Common myeloid progenitor, CD34-positive (primary cell): ENCODE data around the gene TBC1D22A.

Experiments
- CTCF ChIA-PET: fragments of 350-600 bp; sonication (Branson Sonifier 250); formaldehyde crosslinking; loops from one replicate; lab custom pipeline; 2021; ENCODE audit warnings: antibody characterized with exemption; lab: Charles Lee
- POLR2A ChIA-PET: fragments of 350-600 bp; sonication (Branson Sonifier 250); formaldehyde crosslinking; loops from one replicate; lab custom pipeline; 2021; ENCODE audit warnings: antibody characterized with exemption; lab: Charles Lee
- DNase-seq, 3 donors: peaks; one replicate each; pipeline versions ENCODE4 v3.0.0 to v3.0.0-alpha.2; 2013
- H3K27ac ChIP-seq, 2 experiments: 1 replicate in 1 of 2; 2 replicates in 1 of 2; pipeline ENCODE4 v1.7.0; 2013; ENCODE audit warnings: inconsistent platforms in 2 of 2, low read length in 2 of 2, mild to moderate bottlenecking in 2 of 2, low read depth in 1 of 2, moderate library complexity in 1 of 2; ENCODE audit not compliant: severe bottlenecking in 2 of 2, insufficient read depth in 1 of 2, poor library complexity in 1 of 2
- H3K27me3 ChIP-seq, 5 experiments: replicated peaks in 2 of 5; 1 replicate in 3 of 5; 2 replicates in 2 of 5; pipeline versions ENCODE4 v1.6.1 to v1.7.0; 2013; ENCODE audit warnings: low read length in 4 of 5, mild to moderate bottlenecking in 2 of 5, moderate library complexity in 2 of 5, inconsistent platforms in 1 of 5; ENCODE audit not compliant: insufficient read depth in 5 of 5, control insufficient read depth in 4 of 5
- H3K36me3 ChIP-seq, 4 experiments: 1 replicate in 2 of 4; 2 replicates in 2 of 4; pipeline versions ENCODE4 v1.6.1 to v1.7.0; 2013; ENCODE audit warnings: low read length in 3 of 4, control low read depth in 1 of 4, mild to moderate bottlenecking in 1 of 4; ENCODE audit not compliant: control insufficient read depth in 4 of 4, insufficient read depth in 4 of 4
- H3K4me1 ChIP-seq, 4 experiments: 1 replicate in 3 of 4; 2 replicates in 1 of 4; pipeline versions ENCODE4 v1.6.1 to v1.7.1; 2013; ENCODE audit warnings: low read length in 3 of 4, mild to moderate bottlenecking in 3 of 4, control low read depth in 1 of 4, inconsistent platforms in 1 of 4, moderate library complexity in 1 of 4; ENCODE audit not compliant: control insufficient read depth in 4 of 4, insufficient read depth in 4 of 4; ENCODE audit errors: control extremely low read depth in 1 of 4
- H3K4me3 ChIP-seq, 7 experiments: 1 replicate in 4 of 7; 2 replicates in 3 of 7; pipeline versions ENCODE4 v1.5.1 to v1.7.0; 2013; ENCODE audit warnings: mild to moderate bottlenecking in 7 of 7, low read length in 6 of 7, moderate library complexity in 6 of 7, inconsistent platforms in 2 of 7, low read depth in 2 of 7, control low read depth in 1 of 7; ENCODE audit not compliant: insufficient read depth in 4 of 7, control insufficient read depth in 1 of 7; ENCODE audit errors: extremely low read depth in 1 of 7
- H3K9me3 ChIP-seq, 5 experiments: 1 replicate in 4 of 5; 2 replicates in 1 of 5; pipeline versions ENCODE4 v1.6.1 to v1.7.1; 2013; ENCODE audit warnings: low read length in 4 of 5, mild to moderate bottlenecking in 2 of 5, inconsistent platforms in 1 of 5, low read depth in 1 of 5, moderate library complexity in 1 of 5; ENCODE audit not compliant: control insufficient read depth in 4 of 5, insufficient read depth in 2 of 5; ENCODE audit errors: control extremely low read depth in 1 of 5
- WGBS: methylation state at CpG from one replicate; pipeline ENCODE4 v1.1.5; 2013; ENCODE audit not compliant: insufficient coverage; 5-methylcytosine and 5-hydroxymethylcytosine counted together

TBC1D22A gene

GRCh38 chr22:47177334-47177815 lies 414.9 kb downstream of the TBC1D22A start:
- Histone ChIP-seq H3K27ac (no peak overlapping the region), H3K4me3 (no peak overlapping the region), H3K27me3 (no peaks in the 10 kb centered on the region), H3K36me3 (peaks cover 0 to 34% (median 4%) of the 10 kb centered on the region in 4 experiments), H3K9me3 (peaks cover 0 to 19% (median 8%) of the 10 kb centered on the region in 5 experiments), H3K4me1 (no peaks in the 10 kb centered on the region)
- DNase-seq = no peak
- CTCF ChIA-PET = no interaction called here
- 98% methylated on average over 15 of the region's 16 CpGs for WGBS
- POLR2A ChIA-PET = no interaction called here

GRCh38 chr22:47178339-47178738 lies 415.9 kb downstream of the TBC1D22A start:
- POLR2A ChIA-PET = no interaction called here
- Histone ChIP-seq H3K27me3 (no peaks in the 10 kb centered on the region), H3K36me3 (peaks cover 0 to 30% (median 4%) of the 10 kb centered on the region in 4 experiments), H3K9me3 (peaks cover 0 to 19% (median 8%) of the 10 kb centered on the region in 5 experiments), H3K4me1 (no peaks in the 10 kb centered on the region), H3K27ac (no peak overlapping the region), H3K4me3 (no peak overlapping the region)
- CTCF ChIA-PET = no interaction called here
- WGBS = 95% methylated on average over 4 of the region's 5 CpGs
- no peak for DNase-seq

GRCh38 chr22:47180796-47181195 lies 418.3 kb downstream of the TBC1D22A start:
- Histone ChIP-seq H3K27me3 (no peaks in the 10 kb centered on the region), H3K27ac (no peak overlapping the region), H3K9me3 (peaks cover 0 to 14% (median 3%) of the 10 kb centered on the region in 5 experiments), H3K4me3 (no peak overlapping the region), H3K4me1 (no peaks in the 10 kb centered on the region), H3K36me3 (peaks cover 0 to 9% (median 0%) of the 10 kb centered on the region in 4 experiments)
- CTCF ChIA-PET = no interaction called here
- POLR2A ChIA-PET = no interaction called here
- WGBS = no CpG with 5 or more reads among the region's 2 CpGs
- DNase-seq = no peak

- no peaks in the 10 kb centered on the region for H3K4me1 ChIP-seq
Observed at GRCh38 chr22:47187176-47187957, 424.9 kb downstream of the TBC1D22A start.

GRCh38 chr22:47188261-47189055 lies 426.0 kb downstream of the TBC1D22A start:
- peaks cover 0 to 9% (median 5%) of the 10 kb centered on the region in 5 experiments for H3K9me3 ChIP-seq
- no peak overlapping the region for H3K27ac ChIP-seq
- no peaks in the 10 kb centered on the region for H3K4me1 ChIP-seq
- no peaks in the 10 kb centered on the region for H3K36me3 ChIP-seq
- DNase-seq = no peak
- 81% methylated on average over 16 of the region's 17 CpGs for WGBS
- ChIA-PET CTCF (no interaction called here), POLR2A (no interaction called here)
- no peaks in the 10 kb centered on the region for H3K27me3 ChIP-seq
- no peak overlapping the region for H3K4me3 ChIP-seq

More at GRCh38 chr22:47187176-47187957, 424.9 kb downstream of the TBC1D22A start:
- H3K9me3 ChIP-seq = peaks cover 0 to 9% (median 5%) of the 10 kb centered on the region in 5 experiments
- 97% methylated on average over 4 of the region's 9 CpGs for WGBS
- POLR2A ChIA-PET = no interaction called here
- CTCF ChIA-PET = no interaction called here
- no peaks in the 10 kb centered on the region for H3K36me3 ChIP-seq
- H3K4me3 ChIP-seq = no peak overlapping the region
- H3K27me3 ChIP-seq = no peaks in the 10 kb centered on the region
- DNase-seq = no peak
- H3K27ac ChIP-seq = no peak overlapping the region

- no peak overlapping the region for H3K27ac ChIP-seq
- no peaks in the 10 kb centered on the region for H3K36me3 ChIP-seq
- no peak overlapping the region for H3K4me3 ChIP-seq
- CTCF ChIA-PET = no interaction called here
- 93% methylated on average over 27 of the region's 35 CpGs for WGBS
- peaks cover 0 to 8% (median 4%) of the 10 kb centered on the region in 5 experiments for H3K9me3 ChIP-seq
- DNase-seq = no peak
- H3K4me1 ChIP-seq = no peaks in the 10 kb centered on the region
- no peaks in the 10 kb centered on the region for H3K27me3 ChIP-seq
- POLR2A ChIA-PET = no interaction called here
Observed at GRCh38 chr22:47189056-47189916, 426.8 kb downstream of the TBC1D22A start.
